Colonic mucosa (tissue), 4 donors: ENCODE measurements around the gene KRIT1. TPM values are rescaled to one million over a fixed set of nuclear protein-coding genes. Genes with fewer than 3 reads are reported as not detected.

Experiments used
- DNase-seq: peaks from one replicate; pipeline ENCODE4 v3.0.0-alpha.2; 2020
- H3K27ac ChIP-seq: fragments of 200-600 bp; one replicate; pipeline ENCODE4 v1.8.0; 2021
- H3K27me3 ChIP-seq: fragments of 200-600 bp; one replicate; pipeline ENCODE4 v1.8.0; 2021
- H3K36me3 ChIP-seq: fragments of 200-600 bp; one replicate; pipeline ENCODE4 v1.8.0; 2021
- H3K4me1 ChIP-seq: fragments of 200-600 bp; one replicate; pipeline ENCODE4 v1.8.0; 2021; ENCODE audit warnings: mild to moderate bottlenecking
- H3K4me3 ChIP-seq: fragments of 200-600 bp; one replicate; pipeline ENCODE4 v1.8.0; 2021
- H3K9ac ChIP-seq, 2 donors: one replicate each; pipeline ENCODE4 v1.7.0; 2013; ENCODE audit warnings: control low read depth in 2 of 2, low read depth in 2 of 2, low read length in 2 of 2
- H3K9me3 ChIP-seq: fragments of 200-600 bp; one replicate; pipeline ENCODE4 v1.8.0; 2021
- CTCF ChIP-seq: fragments of 200-600 bp; IDR thresholded peaks from one replicate; pipeline ENCODE4 v1.8.0; 2022; ENCODE audit warnings: antibody characterized with exemption, mild to moderate bottlenecking
- intact Hi-C: fragments of 100-400 bp; cut with DNase I; formaldehyde crosslinking; loops from one replicate; pipeline ENCODE4 v1.14.1; 2022
- total RNA-seq, 2 donors: library from RNA; stranded (reverse); fragmentation: NEBNext Ultra II Directional in 1 of 2; extraction: Animal tissue kit (Norgen Biotek cat#: 25700) in 1 of 2; gene quantifications; one replicate each; pipeline ENCODE4 v1.2.1, GENCODE V29; 2021
- donor health status: healthy.
- donor health status: DM: no; HTN: no; CAD: no.
- donor health status: DM: no; HTN: no; CAD: no.

The KRIT1 gene
- total RNA-seq, 2 donors from 2014 or later: 27.4 to 27.5 TPM

- no peaks in the 10 kb centered on the region for H3K27me3 ChIP-seq
- H3K4me3 ChIP-seq: peak overlapping the region; percentile 82
- TF ChIP-seq CTCF: no peak
- DNase-seq: peak; percentile 44
- H3K4me1 ChIP-seq: peaks cover 10% of the 10 kb centered on the region
- no peaks in the 10 kb centered on the region for H3K36me3 ChIP-seq
- no peaks in the 10 kb centered on the region for H3K9me3 ChIP-seq
- H3K27ac ChIP-seq: peak overlapping the region; percentile 94
- intact Hi-C loops: loop anchor here (10.0 kb wide), 1 partner anchor 198 kb away; the partner anchor contains the start of gene GATAD1
- peak overlapping the region; percentile 69 to 94 for H3K9ac ChIP-seq
Measured at GRCh38 chr7:92246360-92247101, 817 bp upstream of the KRIT1 start.

GRCh38 chr7:92244808-92245486 lies 767 bp downstream of the KRIT1 start:
- TF ChIP-seq CTCF: no peak
- DNase-seq: no peak
- Histone ChIP-seq H3K9ac (peak overlapping the region; percentile 86 to 94), H3K27ac (peak overlapping the region; percentile 94), H3K27me3 (no peaks in the 10 kb centered on the region), H3K4me3 (peak overlapping the region; percentile 82), H3K9me3 (no peaks in the 10 kb centered on the region), H3K36me3 (no peaks in the 10 kb centered on the region), H3K4me1 (peaks cover 10% of the 10 kb centered on the region)
- intact Hi-C loops: loop anchor here (10.0 kb wide), 1 partner anchor 200 kb away; the partner anchor contains the start of gene GATAD1

- Histone ChIP-seq H3K36me3 (no peaks in the 10 kb centered on the region), H3K27ac (no peak overlapping the region), H3K9me3 (no peaks in the 10 kb centered on the region), H3K9ac (no peak overlapping the region), H3K4me1 (peaks cover 10% of the 10 kb centered on the region), H3K27me3 (no peaks in the 10 kb centered on the region), H3K4me3 (no peak overlapping the region)
- no peak for TF ChIP-seq CTCF
- intact Hi-C loops: loop anchor here (10.0 kb wide), 1 partner anchor 202 kb away; the partner anchor contains the start of gene GATAD1
- DNase-seq: no peak
Measured at GRCh38 chr7:92242972-92243371, 2.7 kb downstream of the KRIT1 start.

- no peaks in the 10 kb centered on the region for H3K4me1 ChIP-seq
- H3K4me3 ChIP-seq: no peak overlapping the region
- H3K9ac ChIP-seq: no peak overlapping the region
- H3K36me3 ChIP-seq: peaks cover 8% of the 10 kb centered on the region
- no peaks in the 10 kb centered on the region for H3K9me3 ChIP-seq
- no peaks in the 10 kb centered on the region for H3K27me3 ChIP-seq
- DNase-seq: no peak
- no peak overlapping the region for H3K27ac ChIP-seq
- intact Hi-C loops: loop anchor here (10.0 kb wide), 1 partner anchor 136 kb away; no protein-coding TSS in a partner anchor
- TF ChIP-seq CTCF: no peak
Measured at GRCh38 chr7:92230547-92230946, 15.2 kb downstream of the KRIT1 start.

- Histone ChIP-seq H3K9me3 (no peaks in the 10 kb centered on the region), H3K4me3 (no peak overlapping the region), H3K4me1 (no peaks in the 10 kb centered on the region), H3K27me3 (no peaks in the 10 kb centered on the region), H3K9ac (no peak overlapping the region), H3K36me3 (no peaks in the 10 kb centered on the region), H3K27ac (no peak overlapping the region)
- no peak for TF ChIP-seq CTCF
- intact Hi-C loops: no loop called here
- no peak for DNase-seq
Measured at GRCh38 chr7:92228742-92229141, 17.0 kb downstream of the KRIT1 start.
